ENCODE results near the gene NLE1. TPM values are rescaled to one million over a fixed set of nuclear protein-coding genes. Genes with fewer than 3 reads are reported as not detected.

The NLE1 gene
- total and polyA plus RNA-seq, 4 donors, result 2.1 to 7.7 (median 5.8) TPM

DNA sequence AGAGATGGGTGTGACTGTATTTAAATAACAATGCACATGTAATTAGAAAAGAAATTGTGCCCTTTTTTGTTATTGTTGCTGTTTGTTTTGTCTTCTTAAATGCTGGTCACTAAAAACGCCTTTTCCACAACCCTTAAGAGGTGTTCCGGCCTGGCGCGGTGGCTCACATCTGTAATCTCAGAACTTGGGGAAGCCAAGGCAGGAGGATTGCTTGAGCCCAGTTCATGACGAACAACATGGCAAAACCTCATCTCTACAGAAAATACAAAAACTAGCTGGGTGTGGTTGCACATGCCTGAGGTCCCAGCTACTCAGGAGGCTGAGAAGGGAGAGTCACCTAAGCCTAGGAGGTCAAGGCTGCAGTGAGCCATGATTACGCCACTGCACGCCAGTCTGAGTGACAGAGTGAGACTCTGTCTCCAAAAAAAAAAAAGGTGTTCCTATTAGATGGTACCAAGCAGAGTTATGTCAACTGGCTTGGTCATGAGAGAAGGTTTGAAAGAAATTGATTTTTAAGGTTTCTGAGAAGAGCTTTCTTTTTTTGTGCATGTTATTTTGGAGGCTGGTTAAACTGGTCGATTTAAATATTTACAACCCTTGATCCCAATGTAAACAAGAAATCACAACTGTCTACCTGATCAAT, 55.1 kb downstream of the NLE1 start (continued):
- no peak for TF ChIP-seq GABPA (IDR thresholded peaks at IDR 0.05 in 1 of 2, conservative IDR thresholded peaks at IDR 0.05 in 1 of 2)
- TF ChIP-seq HNF4A (conservative IDR thresholded peaks at IDR 0.05), result peak; percentile 38 to 44
- TF ChIP-seq, protein P1, sequence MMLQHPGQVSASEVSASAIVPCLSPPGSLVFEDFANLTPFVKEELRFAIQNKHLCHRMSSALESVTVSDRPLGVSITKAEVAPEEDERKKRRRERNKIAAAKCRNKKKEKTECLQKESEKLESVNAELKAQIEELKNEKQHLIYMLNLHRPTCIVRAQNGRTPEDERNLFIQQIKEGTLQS (IDR thresholded peaks at IDR 0.05), result no peak
- TF ChIP-seq HNF4G (IDR thresholded peaks at IDR 0.05), result no peak
- TF ChIP-seq RAD21 (IDR thresholded peaks at IDR 0.05), result peak in 1 of 2 donors; percentile 28
- TF ChIP-seq, protein P2, sequence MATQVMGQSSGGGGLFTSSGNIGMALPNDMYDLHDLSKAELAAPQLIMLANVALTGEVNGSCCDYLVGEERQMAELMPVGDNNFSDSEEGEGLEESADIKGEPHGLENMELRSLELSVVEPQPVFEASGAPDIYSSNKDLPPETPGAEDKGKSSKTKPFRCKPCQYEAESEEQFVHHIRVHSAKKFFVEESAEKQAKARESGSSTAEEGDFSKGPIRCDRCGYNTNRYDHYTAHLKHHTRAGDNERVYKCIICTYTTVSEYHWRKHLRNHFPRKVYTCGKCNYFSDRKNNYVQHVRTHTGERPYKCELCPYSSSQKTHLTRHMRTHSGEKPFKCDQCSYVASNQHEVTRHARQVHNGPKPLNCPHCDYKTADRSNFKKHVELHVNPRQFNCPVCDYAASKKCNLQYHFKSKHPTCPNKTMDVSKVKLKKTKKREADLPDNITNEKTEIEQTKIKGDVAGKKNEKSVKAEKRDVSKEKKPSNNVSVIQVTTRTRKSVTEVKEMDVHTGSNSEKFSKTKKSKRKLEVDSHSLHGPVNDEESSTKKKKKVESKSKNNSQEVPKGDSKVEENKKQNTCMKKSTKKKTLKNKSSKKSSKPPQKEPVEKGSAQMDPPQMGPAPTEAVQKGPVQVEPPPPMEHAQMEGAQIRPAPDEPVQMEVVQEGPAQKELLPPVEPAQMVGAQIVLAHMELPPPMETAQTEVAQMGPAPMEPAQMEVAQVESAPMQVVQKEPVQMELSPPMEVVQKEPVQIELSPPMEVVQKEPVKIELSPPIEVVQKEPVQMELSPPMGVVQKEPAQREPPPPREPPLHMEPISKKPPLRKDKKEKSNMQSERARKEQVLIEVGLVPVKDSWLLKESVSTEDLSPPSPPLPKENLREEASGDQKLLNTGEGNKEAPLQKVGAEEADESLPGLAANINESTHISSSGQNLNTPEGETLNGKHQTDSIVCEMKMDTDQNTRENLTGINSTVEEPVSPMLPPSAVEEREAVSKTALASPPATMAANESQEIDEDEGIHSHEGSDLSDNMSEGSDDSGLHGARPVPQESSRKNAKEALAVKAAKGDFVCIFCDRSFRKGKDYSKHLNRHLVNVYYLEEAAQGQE (IDR thresholded peaks at IDR 0.05), result no peak
- TF ChIP-seq EGR1 (IDR thresholded peaks at IDR 0.05; ENCODE audit: low read depth in 2 of 2), result no peak
- TF ChIP-seq SP1 (IDR thresholded peaks at IDR 0.05), result no peak
- TF ChIP-seq FOXA2 (IDR thresholded peaks at IDR 0.05), result peak; percentile 23
- TF ChIP-seq JUND (IDR thresholded peaks at IDR 0.05), result peak in 1 of 2 donors; percentile 30

DNA sequence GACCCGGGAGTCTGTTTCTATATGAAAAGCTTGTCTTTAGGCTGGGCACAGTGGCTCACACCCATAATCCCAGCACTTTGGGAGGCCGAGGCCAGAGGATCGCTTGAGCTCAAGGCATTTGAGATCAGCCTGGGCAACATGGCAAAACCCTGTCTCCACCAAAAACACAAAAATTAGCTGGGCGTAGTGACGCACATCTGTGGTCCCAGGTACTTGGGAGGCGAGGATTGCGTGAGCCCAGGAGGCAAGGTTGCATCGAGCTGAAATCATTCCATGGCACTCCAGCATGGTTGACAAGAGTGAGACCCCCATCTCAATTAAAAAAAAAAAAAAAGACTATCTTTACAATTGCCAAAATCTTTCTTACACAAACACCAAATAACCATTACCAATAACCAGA, 55.9 kb downstream of the NLE1 start:
- Histone ChIP-seq H3K36me3 (ENCODE audit: control insufficient read depth in 4 of 4, insufficient read depth in 3 of 4, low read depth in 1 of 4, low read length in 3 of 4) (no peaks in the 10 kb centered on the region), H3K9ac (ENCODE audit: low read depth in 1 of 2, low read length in 2 of 2) (peak overlapping the region in 1 of 2 donors; percentile 17), H3K4me3 (ENCODE audit: low read depth in 1 of 3, low read length in 3 of 3) (no peak overlapping the region), H3K27me3 (ENCODE audit: control insufficient read depth in 4 of 4, insufficient read depth in 4 of 4, low read length in 3 of 4) (no peaks in the 10 kb centered on the region), H3K4me1 (ENCODE audit: control insufficient read depth in 4 of 4, insufficient read depth in 4 of 4, low read length in 3 of 4) (peaks cover 5 to 29% (median 13%) of the 10 kb centered on the region in 4 donors), H3K27ac (ENCODE audit: low read depth in 1 of 2, low read length in 2 of 2) (peak overlapping the region in 1 of 2 donors; percentile 88), H3K9me3 (ENCODE audit: control insufficient read depth in 4 of 4, low read length in 3 of 4) (no peaks in the 10 kb centered on the region)
- no peak for DNase-seq (ENCODE audit: low spot score)
- TF ChIP-seq RAD21 (IDR thresholded peaks at IDR 0.05) (no peak), FOXA2 (IDR thresholded peaks at IDR 0.05) (no peak), GABPA (IDR thresholded peaks at IDR 0.05 in 1 of 2, conservative IDR thresholded peaks at IDR 0.05 in 1 of 2) (no peak), NR2F2 (IDR thresholded peaks at IDR 0.05) (no peak), TAF1 (conservative IDR thresholded peaks at IDR 0.05) (no peak), HNF4G (IDR thresholded peaks at IDR 0.05) (no peak), SP1 (IDR thresholded peaks at IDR 0.05) (no peak)
- TF ChIP-seq, protein P1 (IDR thresholded peaks at IDR 0.05), result no peak
- 95% methylated on average over 8 of the region's 8 CpGs for WGBS

DNA sequence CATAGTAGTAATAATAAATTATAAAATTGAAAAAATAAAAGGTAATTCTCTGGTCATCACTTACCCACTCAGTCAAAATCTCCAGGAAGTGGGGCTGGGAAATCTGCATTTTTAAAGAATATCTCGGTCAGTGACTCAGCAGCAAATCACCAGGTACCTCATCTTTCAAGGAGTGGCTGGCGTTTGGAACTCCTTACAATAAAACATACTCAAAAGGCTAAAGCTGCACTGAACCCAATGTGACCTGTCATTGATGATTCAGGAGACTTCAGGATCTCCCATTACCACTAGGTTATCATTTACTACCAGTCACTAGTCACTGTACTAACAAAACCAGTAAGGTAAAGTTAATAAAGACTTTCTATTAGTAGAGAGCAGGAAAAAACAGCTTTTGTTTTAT, 57.1 kb downstream of the NLE1 start:
- Histone ChIP-seq H3K9ac (ENCODE audit: low read depth in 1 of 2, low read length in 2 of 2) (no peak overlapping the region), H3K27me3 (ENCODE audit: control insufficient read depth in 4 of 4, insufficient read depth in 4 of 4, low read length in 3 of 4) (no peaks in the 10 kb centered on the region), H3K4me3 (ENCODE audit: low read depth in 1 of 3, low read length in 3 of 3) (no peak overlapping the region), H3K4me1 (ENCODE audit: control insufficient read depth in 4 of 4, insufficient read depth in 4 of 4, low read length in 3 of 4) (peaks cover 5 to 28% (median 13%) of the 10 kb centered on the region in 4 donors), H3K9me3 (ENCODE audit: control insufficient read depth in 4 of 4, low read length in 3 of 4) (no peaks in the 10 kb centered on the region), H3K36me3 (ENCODE audit: control insufficient read depth in 4 of 4, insufficient read depth in 3 of 4, low read depth in 1 of 4, low read length in 3 of 4) (no peaks in the 10 kb centered on the region), H3K27ac (ENCODE audit: low read depth in 1 of 2, low read length in 2 of 2) (no peak overlapping the region)
- WGBS, result 82% methylated on average over 2 of the region's 2 CpGs
- no peak for TF ChIP-seq HNF4G (IDR thresholded peaks at IDR 0.05)
- TF ChIP-seq, protein P3, sequence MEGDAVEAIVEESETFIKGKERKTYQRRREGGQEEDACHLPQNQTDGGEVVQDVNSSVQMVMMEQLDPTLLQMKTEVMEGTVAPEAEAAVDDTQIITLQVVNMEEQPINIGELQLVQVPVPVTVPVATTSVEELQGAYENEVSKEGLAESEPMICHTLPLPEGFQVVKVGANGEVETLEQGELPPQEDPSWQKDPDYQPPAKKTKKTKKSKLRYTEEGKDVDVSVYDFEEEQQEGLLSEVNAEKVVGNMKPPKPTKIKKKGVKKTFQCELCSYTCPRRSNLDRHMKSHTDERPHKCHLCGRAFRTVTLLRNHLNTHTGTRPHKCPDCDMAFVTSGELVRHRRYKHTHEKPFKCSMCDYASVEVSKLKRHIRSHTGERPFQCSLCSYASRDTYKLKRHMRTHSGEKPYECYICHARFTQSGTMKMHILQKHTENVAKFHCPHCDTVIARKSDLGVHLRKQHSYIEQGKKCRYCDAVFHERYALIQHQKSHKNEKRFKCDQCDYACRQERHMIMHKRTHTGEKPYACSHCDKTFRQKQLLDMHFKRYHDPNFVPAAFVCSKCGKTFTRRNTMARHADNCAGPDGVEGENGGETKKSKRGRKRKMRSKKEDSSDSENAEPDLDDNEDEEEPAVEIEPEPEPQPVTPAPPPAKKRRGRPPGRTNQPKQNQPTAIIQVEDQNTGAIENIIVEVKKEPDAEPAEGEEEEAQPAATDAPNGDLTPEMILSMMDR (IDR thresholded peaks at IDR 0.05; ENCODE audit: low read depth, low read length, missing input control), result no peak
- no peak for TF ChIP-seq GABPA (IDR thresholded peaks at IDR 0.05 in 1 of 2, conservative IDR thresholded peaks at IDR 0.05 in 1 of 2)
- TF ChIP-seq YY1 (IDR thresholded peaks at IDR 0.05), result no peak
- no peak for TF ChIP-seq NR2F2 (IDR thresholded peaks at IDR 0.05)
- TF ChIP-seq SP1 (IDR thresholded peaks at IDR 0.05), result no peak
- TF ChIP-seq FOXA2 (IDR thresholded peaks at IDR 0.05), result no peak
- no peak for TF ChIP-seq FOXA1 (IDR thresholded peaks at IDR 0.05)
- TF ChIP-seq RXRA (IDR thresholded peaks at IDR 0.05), result no peak
- TF ChIP-seq TAF1 (conservative IDR thresholded peaks at IDR 0.05), result no peak
- no peak for TF ChIP-seq EGR1 (IDR thresholded peaks at IDR 0.05; ENCODE audit: low read depth in 2 of 2)
- no peak for DNase-seq (ENCODE audit: low spot score)

All from liver (tissue), 9 donors.